ENCODE results near the gene TAF6L.
"Not testable (repeated sequence)": the region's sequence is repeated elsewhere in the genome, so short reads cannot be mapped to it uniquely, and the experiment has no call there.

The TAF6L gene

DNA sequence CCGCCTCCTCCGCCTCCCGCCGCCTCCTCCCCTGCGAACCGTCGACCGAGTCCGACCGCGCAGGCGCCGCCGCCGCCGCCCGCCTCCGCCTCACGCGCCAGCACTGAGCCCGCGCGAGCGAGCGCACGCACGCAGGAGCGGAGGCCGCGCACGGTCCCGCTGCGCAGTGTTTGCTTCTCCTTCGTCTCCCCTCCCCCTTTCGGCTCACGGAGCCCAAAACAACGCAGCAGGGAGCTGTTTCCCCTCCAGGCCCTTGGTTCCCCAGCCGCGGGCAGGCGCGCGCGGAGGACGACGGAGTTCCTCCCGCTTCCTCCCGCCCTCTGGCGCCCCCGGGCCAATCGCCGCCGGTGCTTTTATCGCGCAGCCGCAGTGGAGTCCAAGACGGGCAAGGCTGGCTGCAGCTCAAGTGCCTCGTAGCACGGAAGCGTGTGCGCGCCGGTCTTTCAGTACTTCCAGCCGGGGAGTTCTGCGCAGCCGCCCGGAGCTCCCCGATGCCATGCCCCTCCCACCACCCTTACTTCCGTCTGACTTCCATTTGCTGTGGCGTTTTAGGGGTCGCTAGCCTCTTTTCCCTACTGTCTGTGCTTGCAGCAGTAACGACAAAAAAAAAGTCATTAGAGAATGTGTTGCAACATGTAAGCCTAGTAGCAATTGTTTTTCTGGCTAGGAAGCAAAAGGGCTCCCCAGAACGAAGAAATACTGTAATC is 43.9 kb upstream of the TAF6L start, which contains the start of gene HNRNPUL2:
TSS of gene HNRNPUL2 (minus strand) at position 293 of the 707 bp plus-strand sequence. CDS start 301 bp downstream, outside the sequence.
- TF ChIP-seq CTCF (IDR thresholded peaks at IDR 0.05; ENCODE audit: extremely low read depth, missing control alignments): no peak

GRCh38 chr11:62727872-62728170 is 43.4 kb upstream of the TAF6L start:
- no peak for TF ChIP-seq CTCF (IDR thresholded peaks at IDR 0.05; ENCODE audit: extremely low read depth, missing control alignments)
- DNase-seq (ENCODE audit: low spot score): peak; percentile 87

More for the DNA sequence above, 43.9 kb upstream of the TAF6L start, which contains the start of gene HNRNPUL2:
- DNase-seq (ENCODE audit: low spot score): peak; percentile 98

DNA sequence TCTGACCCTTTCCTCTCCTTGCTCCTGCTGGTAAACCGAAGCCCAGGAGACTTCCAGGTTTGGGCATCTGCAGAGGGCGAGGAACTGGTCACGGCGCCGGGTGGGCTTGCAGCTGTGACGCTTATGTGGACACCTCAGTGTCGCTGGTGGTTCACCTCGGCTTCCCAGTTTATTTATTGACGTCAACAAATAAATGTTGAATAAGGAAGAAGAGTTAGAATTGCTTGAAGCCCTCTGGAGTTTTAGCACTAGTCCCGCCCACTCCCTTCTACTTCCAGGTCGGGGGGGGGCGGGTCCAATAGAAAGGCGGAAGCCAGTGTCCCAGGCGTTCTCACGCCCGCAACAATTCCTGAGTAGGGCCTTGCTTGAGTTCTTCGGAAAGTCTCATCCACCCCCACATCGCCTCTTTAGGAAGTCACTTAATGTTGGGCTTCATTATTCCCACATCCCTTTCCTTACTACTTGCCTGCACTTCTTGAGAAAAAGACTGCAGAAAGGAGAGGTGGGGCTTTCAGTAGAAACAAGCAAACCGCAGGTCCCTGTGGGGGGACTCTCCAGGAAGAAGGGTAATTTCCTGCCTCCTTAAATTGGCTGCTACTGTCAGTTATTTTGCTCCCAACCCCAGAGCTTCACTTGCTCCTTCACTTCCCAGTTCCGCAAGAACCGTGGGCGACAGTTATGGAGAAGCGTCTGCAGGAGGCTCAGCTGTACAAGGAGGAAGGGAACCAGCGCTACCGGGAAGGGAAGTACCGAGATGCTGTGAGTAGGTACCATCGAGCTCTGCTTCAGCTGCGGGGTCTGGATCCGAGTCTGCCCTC is 42.8 kb upstream of the TAF6L start, which contains the start of gene TTC9C:
TSS of gene TTC9C (plus strand) at position 316 of the 818 bp plus-strand sequence. CDS start at position 679, 363 bp downstream.
- peak; percentile 77 for DNase-seq (ENCODE audit: low spot score)
- no peak for TF ChIP-seq CTCF (IDR thresholded peaks at IDR 0.05; ENCODE audit: extremely low read depth, missing control alignments)

GRCh38 chr11:62730076-62730475 is 41.1 kb upstream of the TAF6L start:
- not testable (repeated sequence) for DNase-seq (ENCODE audit: low spot score)

DNA sequence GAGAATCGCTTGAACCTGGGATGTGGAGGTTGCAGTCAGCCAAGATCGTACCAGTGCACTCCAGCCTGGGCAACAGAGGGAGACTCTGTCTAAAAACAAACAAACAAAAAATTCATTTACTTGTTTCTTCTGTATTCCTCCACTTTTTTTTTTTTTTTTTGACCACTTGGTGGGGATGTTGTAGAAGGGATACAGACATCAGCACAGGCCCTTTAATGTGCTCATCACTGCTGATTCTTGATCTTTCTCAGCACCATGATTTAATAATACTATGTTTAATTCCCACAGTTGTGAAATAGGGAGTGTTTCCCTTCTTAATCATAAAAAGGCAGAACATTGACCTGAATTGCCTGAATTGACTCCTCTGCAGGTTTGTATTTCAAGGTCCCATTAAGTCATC is 38.4 kb upstream of the TAF6L start:
- no peak for DNase-seq (ENCODE audit: low spot score)
- TF ChIP-seq CTCF (IDR thresholded peaks at IDR 0.05; ENCODE audit: extremely low read depth, missing control alignments): no peak

- no peak for TF ChIP-seq CTCF (IDR thresholded peaks at IDR 0.05; ENCODE audit: extremely low read depth, missing control alignments)
- DNase-seq (ENCODE audit: low spot score): no peak
Observed at GRCh38 chr11:62737196-62737595, 34.0 kb upstream of the TAF6L start.

DNA sequence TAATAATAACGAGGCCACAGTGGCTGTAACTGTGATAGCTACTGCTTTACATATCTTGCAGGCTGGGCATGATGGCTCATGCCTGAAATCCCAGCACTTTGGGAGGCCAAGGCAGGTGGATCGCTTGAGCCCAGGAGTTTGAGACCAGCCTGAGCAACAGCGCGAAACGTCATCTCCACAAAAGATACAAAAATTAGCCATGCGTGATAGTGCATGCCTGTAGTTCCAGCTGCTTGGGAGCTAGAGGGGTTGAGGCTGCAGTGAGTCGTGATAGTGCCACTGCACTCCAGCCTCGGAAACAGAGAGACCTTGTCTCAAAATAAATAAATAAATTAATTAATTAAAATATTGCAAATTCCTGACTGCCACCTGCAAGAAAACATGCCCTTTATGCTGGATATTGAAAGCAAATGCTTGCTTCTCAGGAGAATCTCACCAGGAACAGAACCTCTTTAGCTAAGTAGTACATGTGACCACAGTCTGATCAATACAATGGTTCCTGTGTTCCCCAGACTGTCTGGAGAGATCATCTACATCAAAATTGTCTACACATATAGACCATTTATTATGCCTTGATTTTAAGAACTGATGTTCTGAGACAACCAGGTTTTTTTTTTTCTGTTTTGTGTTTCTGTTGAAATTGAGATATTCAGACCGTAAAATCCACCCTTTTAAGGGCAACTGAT is 23.6 kb upstream of the TAF6L start:
- DNase-seq (ENCODE audit: low spot score): no peak
- no peak for TF ChIP-seq CTCF (IDR thresholded peaks at IDR 0.05; ENCODE audit: extremely low read depth, missing control alignments)

DNA sequence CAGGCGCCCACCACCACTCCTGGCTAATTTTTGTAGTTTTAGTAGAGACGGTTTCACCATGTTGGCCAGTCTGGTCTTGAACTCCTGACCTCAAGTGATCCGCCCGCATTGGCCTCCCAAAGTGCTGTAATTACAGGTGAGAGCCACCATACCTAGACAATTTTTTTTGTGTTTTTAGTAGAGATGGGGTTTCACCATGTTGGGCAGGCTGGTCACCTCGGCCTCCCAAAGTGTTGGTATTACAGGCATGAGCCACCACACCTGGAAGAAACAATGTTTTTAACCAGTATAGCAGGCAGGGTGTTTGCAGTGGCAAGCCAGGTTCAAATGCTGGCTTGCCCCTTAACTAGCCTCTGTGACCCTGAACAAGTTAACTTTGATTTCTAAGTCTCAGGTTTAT is 21.3 kb upstream of the TAF6L start:
- not testable (repeated sequence) for DNase-seq (ENCODE audit: low spot score)

Data from GM20000 (cell line).